Sigmoid colon (tissue), 4 donors: Measurements from ENCODE around the gene MPP1.

Experiments
- CTCF ChIP-seq, 4 experiments: fragments of 450-650 bp in 3 of 4; fragments of 200-600 bp in 1 of 4; IDR thresholded peaks; one replicate each; pipeline ENCODE4 v1.5.1; 2016 to 2019; ENCODE audit warnings: antibody characterized with exemption in 4 of 4, mild to moderate bottlenecking in 3 of 4, moderate library complexity in 2 of 4
- EP300 ChIP-seq, 4 donors: sonication (generic); formaldehyde crosslinking; IDR thresholded peaks; one replicate each; pipeline ENCODE4 v1.6.1; 2017; ENCODE audit warnings: antibody characterized with exemption in 4 of 4
- POLR2A ChIP-seq, 2 donors: fragments of 450-650 bp; IDR thresholded peaks; one replicate each; pipeline ENCODE4 v1.6.1; 2016; ENCODE audit warnings: antibody characterized with exemption in 2 of 2, mild to moderate bottlenecking in 2 of 2, moderate library complexity in 2 of 2
- POLR2AphosphoS5 ChIP-seq, 4 donors: sonication (generic); formaldehyde crosslinking; IDR thresholded peaks; one replicate each; pipeline ENCODE4 v1.6.1; 2017; ENCODE audit warnings: antibody characterized with exemption in 4 of 4

DNA sequence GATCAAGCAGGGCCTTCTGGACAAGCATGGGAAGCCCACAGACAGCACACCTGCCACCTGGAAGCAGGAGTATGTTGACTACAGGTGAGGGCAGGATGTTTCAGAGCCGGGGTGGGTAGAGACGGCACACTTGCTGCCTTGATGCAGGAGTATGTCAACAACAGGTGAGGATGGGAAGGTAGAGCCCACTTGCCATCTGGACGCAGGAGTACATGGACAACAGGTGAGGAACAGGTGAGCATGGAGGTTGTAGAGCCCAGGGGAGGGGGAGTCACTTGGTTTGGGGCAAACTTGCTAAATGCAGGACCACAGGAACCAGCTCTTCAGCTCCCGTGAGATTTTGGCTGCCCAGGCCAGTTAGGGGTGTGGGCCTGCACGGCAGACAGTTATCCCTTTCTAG, 30.7 kb downstream of the MPP1 start:
- TF ChIP-seq EP300 (IDR thresholded peaks at IDR 0.05) (no peak), CTCF (IDR thresholded peaks at IDR 0.05) (no peak), POLR2AphosphoS5 (IDR thresholded peaks at IDR 0.05) (no peak), POLR2A (IDR thresholded peaks at IDR 0.05) (no peak)
